UCSD-AML1 (cell line): ENCODE data around the gene FOSL2.

Experiments
- DNase-seq: peaks from one replicate; lab custom pipeline; 2025; ENCODE audit not compliant: unreplicated experiment; lab: John Stamatoyannopoulos, UW

FOSL2 gene

DNA sequence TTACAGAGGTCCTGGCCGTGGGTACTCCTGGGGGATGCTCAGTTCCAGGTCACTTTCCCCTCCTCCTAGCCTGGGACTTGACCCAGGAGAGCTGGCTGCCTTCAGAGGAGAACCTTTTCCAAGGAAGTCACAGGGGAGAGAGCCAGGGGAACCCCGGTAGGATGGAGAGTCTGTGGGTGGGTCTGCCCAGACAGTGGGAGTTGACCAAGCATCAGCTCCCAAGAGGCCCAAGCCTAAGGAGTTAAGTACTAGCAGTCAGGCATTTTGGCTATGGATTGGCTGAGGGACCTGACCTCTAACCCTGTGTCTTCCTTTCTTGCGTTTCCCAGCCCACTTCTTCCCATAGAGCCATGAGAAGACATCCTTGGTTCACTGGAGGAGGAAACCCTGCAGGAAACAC lies 54.4 kb downstream of the FOSL2 start:
- DNase-seq = no peak

DNA sequence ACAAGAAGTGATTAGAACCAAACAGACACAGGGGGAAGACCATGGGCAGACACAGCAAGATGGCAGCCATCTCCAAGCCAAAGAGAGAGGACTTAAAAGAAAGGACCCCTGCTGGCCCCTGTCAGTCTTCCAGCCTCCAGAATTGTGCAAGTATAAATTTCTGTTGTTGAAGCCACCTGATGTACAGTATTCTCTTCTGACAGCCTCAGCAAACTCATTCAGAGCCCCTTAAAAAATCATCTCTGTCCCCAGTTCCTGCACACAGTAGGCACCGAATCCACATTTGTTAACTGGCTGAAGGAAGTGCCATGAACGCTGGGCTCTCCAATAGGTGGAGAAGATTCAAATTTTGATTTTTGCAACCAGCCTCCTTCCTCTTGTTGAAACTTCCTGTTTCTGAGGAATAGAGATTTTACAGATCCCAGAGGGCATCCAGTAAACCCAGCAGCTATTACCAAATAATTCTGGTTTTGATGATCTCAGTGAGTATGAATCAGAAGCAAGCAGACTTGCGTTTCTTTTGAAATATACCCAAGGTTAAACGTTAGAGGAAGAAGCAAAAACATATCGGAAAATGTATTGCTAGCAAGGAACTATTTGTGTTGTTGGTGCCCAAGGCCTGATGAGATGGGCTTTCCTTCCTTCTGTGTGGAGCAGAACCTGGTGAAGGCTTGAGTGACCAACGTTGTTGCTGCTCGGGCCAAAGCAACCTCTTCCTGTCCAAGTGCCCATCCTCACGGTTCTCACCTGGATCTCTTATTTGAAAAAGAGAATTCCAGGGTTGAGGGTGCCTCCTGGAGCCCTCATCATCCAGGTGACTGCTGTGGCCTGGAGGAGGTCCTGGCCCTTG lies 55.5 kb downstream of the FOSL2 start:
- no peak for DNase-seq

DNA sequence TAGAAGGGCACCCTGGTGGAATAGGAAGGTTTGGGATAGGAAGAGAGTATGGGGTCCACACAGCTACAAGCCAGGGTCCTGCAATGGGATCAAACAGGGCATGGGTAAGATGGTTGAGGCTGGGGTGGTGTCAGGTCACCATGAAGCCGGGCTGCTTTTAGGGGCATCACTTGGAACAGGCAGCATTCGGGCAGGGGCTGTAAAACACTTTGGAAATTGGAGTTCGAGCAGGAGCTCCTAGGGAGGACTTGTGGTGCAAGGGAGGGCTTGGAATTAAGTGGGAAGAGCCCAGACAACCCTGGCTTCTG lies 56.1 kb downstream of the FOSL2 start:
- no peak for DNase-seq

DNA sequence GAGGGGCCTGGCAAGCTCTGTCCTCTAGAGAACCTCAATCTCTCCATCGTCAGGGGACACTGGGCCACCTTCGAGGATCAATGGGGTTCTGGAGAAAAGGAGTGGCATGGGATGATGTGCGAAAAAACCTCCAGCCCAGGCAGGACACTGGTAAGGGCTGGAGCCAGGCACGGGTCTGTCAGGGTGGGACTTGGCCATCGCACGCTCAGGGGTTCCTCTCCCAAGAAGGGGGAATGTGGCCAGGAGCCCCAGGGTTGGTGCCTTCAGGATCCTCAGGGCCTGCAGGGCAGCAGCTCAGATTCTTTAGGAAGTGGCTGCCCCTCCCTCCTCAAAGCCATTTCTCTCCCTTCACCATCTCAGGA lies 56.4 kb downstream of the FOSL2 start:
- no peak for DNase-seq

DNA sequence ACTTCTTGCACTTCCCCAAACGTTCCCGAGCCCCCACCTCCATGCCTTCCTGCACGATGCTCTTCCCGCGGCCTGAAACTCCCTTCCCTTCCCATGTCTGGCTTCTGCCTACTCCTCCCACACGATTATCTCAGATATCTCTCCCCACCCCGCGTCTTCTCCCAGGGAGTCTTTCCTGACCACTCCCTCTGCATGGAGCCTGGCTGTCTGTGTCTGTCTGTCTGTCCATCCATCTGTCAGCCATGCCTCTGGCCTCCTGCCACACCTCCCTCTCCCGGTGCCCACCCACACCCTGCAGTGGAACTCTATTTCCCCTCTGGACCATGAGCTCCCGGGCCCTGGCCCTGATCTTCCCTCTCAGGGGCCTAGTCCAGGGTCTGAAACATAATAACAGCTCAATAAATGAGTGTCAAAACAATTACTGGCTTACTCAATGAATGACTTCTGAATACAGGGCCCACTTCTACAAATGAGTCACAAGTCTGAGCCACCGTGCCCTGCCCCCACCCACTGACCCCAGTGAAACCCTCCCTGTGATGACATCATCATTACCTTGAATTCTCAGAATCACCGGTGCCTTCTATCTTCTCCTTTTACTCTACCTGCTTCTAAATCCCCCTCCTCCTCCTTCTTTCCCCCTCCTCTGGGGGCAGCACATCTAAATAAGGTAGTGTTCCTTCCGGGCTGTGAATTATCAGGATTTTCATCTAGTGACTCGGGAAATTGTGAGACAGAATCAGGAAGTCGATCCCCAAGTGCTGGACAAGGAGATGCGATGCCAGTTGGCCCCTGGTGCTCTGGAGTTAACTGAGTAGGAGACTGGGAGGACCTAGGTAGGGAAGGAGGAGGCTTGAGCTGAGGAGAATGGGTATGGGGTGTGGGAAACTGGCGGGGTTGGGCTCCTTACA lies 57.1 kb downstream of the FOSL2 start:
- peak; percentile 46 for DNase-seq

DNA sequence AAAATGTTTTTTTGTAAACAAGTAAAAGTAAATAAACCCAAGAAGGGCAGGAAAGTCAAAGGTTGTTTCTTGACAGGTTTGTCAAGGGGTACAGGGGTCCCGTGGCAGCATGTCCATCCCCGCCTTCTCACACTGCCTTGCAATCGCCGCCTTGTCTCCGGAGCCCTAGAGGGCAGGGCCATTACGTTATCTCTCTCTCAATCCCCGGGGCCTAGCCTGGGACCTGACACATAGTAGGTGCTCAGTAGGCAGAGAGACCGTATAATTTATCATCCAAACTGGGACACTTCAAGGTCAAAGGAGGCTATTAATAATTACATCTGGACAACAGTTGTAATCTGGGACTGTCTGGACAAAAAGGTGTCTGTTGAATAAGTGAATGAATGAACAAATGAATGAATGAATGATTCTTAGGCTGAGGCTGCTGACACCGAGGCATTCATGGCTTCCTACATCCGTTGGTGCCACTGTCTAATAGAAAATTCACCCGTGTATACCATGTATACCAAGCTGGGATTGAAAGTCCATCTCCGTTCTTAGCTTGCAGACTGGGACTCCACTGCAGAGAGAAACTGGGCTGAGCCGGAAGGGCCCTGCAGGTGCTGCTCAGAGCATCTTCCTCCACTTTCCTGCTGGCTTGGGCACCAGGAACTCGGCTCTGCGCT lies 58.4 kb downstream of the FOSL2 start:
- no peak for DNase-seq

DNA sequence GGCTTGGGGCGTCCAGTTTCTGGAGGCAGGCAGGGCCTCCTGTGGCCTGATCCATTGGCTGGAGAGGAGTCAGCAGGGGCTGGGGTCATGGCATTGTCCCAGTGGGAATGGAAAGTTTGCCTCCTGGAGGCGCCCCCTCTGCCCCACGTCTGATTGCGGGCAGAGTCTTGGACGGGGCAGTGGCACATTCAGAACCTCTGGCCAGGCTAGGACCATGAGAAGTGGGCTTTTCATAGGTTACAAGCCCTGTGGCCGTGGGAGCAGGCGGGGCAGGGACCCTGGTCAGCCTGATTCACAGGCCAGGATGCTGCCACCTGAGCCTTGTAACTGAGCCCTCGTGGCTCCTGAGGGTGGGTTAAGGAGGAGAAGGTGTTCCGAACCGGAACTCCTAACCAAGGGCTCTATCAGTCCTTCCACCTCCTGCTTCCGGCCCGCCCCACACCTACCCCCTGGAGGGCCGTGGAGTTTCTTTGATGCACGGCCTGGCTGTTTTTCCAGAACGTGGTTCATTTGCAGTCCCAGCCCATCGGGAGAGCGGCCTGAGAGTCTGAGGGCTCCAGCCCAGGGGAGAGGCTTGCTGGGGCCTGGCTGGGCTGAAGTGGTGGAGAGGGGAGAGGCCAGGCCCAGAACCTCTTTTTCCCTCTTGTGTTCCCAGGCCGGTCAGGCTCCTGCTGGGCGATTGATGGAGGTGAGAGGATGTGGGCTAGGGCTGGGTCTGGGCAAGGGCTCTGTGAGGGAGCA lies 59.3 kb downstream of the FOSL2 start:
- DNase-seq = no peak

DNA sequence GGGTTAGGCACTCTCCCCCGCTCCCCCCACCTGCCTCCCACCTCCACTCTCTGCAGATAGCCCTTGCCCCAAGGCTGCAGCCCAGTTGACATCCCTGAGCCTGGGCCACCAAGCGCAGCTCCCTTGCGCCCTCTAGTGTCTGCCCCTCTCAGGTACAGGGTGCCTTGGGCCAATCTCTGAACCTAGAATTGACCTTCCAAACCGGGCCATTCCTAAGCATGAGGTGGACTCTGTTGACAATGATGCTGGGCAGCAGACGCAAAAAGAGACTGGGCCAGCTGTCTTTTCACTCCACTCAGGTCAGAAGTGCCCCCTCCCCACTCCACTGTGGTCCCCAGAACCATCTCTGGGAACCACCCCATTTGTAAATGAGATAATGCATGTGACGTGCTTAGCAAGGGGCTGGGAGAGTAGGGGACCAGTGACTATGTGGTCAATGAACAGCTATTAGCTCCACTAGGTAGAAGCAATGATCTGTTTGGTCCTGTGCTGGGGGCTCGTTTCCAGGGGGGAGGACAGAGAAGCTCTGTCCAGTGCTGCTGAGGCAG lies 60.0 kb downstream of the FOSL2 start:
- peak; percentile 83 for DNase-seq

DNA sequence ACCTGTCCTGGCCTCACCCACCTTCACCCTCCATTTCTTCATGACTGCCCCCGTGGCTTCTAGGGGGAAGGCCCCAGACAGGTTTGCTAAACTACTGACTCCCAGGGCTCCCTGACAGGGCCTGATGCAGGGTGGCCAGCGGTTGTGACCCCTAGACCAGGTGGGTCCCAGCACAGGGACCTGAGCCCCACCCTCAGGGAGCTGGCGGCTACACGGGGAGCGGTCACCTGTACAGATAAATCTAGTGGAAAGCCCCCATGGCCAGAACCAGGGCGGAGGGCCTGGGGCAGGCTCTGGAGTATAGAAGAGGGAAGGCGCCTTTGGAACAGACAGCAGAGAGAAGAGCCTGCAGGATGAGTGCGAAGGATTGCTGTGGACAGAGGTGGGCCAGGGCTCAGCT lies 60.7 kb downstream of the FOSL2 start:
- no peak for DNase-seq

DNA sequence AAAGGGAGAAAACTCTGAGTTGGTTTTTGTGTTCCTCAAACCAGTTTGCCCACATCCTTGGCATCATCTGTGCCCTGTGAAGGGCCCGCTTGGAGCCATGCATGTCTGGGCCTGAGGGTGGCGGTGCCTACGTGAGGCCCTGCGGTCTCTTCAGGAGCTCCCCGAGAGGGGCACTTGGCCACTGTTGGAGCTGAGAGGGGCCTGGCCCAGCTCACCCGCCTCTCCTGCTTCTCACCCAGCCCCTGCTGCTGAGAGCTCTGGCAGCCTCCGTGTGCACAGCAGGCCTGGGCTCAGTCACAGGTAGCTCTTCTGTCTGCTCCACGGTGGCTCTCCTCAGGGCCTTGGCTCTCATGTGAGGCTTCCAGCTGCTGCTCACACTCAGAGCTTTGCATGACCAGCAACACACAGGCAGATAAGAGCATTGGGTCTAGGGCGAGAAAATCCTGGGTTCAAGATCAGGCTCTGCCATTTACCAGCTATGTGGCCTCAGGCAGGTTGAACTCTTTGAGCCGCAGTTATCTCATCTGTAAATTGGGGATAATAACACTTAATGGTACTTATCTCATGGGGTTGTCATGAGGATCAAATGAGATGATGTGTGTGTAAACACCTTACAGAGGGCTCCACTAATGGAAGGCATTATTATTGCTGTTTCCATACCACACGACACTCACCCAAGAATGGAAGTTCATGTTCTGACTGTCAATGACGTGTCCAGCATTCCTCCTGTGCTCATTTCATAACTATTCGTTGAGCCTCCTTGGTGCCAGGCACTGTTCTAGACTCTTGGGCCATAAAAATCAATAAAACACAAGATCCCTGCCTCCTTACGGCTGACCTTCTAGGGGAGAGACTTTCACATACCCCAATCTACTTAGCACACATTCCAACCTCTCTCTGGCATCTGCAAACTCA lies 61.6 kb downstream of the FOSL2 start:
- DNase-seq = no peak

DNA sequence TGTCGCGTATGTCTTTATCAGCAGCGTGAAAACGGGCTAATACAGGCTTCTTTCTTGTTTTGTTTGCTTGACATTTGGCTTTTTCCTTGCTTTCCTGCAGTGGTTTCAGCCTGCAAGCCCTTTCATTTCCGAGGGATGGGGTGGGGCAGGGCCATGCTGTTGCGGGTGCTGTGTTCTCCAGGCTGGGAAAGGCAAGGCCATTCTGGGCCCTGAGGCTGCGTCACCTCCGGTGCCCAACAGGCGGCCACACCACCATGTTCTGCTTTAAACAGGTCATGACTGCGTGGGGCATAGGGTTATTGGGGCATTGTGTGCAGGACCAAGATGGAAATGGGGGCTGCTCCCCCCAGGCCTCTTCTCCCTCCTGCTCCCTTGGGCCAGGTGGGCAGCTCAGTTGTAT lies 64.6 kb downstream of the FOSL2 start:
- DNase-seq = no peak

DNA sequence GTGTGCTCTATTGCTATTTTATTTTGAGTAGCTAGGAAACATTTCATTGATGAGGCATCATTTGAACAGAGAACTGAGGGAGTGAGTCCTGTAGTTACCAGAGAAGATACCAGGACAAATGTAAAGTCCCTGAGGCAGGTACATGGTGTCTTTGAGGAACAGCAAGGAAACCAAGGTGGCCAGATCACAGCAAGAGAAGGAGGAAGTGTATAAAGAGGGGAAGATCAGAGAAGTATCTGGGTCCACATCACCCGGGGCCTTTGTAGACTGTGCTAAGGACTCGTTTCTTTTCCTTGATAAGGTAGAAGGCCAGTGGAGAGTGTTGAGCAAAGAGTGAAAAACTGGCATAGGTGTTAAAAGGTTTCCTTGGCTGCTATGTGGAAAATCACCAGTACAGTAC lies 68.4 kb downstream of the FOSL2 start:
- no peak for DNase-seq

DNA sequence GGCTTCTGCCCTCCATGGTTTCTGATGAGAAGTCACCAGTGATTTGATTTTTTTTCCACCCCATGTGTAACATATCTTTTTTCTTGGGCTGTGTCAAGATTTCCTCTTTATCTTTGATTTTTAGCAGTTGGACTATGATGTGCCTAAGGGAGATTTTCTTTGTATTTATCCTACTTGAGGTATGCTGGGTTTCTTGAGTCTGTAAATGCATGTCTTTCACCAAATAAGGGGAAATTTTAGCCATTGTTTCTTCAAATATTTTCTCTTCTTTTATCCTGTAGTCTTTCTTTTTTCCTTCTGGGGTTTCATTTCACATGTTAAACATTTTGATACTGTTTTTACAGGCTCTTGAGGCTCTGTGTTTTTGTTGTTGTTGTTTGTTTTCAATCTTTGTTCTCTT lies 69.5 kb downstream of the FOSL2 start:
- DNase-seq = no peak

DNA sequence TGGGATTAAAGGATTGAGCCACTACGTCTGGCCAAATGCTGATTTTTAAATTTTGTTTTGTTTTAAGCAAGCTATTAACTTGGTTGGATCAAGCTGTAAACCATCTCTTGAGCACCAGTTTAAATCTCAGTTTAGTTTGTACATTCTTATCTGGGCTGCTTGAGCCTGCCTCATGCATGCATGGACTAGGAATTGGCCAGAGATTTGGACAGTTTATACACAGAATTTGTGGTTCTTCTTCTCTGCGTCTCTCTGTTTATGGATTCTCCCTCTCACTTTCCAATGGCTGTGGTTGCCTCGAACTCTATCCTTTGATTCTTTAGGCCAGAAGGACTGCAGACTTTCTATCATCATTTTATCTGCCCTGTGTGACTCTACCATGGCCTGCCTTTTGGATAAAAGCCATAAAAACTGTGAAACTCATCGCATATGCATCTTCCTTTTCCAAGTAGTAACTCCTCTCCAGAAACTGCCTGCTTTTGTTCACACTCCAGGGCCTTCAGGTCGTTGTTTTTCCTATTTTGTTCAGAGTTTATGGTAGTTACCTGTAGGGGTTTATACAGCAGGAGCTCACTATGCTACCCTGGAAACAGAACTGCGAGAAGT lies 70.7 kb downstream of the FOSL2 start:
- DNase-seq = no peak

DNA sequence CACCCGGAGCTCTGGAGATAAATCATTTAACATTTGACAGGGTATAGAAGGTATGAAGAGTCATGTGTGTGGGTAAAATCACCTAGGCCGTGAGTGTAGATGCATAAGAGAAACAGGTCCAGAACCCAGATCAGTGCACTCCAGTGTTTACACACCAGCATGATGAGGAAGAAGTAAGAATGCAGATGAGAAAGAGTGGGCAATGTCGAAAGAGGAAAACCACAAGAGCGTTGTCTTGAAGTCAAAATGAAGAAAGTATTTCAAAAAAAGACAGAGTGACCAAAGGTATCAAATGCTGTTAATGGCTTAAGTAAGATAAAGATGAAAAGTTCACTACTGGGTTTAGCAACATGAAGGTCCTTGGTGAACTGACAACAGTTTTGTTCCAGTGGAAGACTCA lies 71.2 kb downstream of the FOSL2 start:
- DNase-seq = no peak

DNA sequence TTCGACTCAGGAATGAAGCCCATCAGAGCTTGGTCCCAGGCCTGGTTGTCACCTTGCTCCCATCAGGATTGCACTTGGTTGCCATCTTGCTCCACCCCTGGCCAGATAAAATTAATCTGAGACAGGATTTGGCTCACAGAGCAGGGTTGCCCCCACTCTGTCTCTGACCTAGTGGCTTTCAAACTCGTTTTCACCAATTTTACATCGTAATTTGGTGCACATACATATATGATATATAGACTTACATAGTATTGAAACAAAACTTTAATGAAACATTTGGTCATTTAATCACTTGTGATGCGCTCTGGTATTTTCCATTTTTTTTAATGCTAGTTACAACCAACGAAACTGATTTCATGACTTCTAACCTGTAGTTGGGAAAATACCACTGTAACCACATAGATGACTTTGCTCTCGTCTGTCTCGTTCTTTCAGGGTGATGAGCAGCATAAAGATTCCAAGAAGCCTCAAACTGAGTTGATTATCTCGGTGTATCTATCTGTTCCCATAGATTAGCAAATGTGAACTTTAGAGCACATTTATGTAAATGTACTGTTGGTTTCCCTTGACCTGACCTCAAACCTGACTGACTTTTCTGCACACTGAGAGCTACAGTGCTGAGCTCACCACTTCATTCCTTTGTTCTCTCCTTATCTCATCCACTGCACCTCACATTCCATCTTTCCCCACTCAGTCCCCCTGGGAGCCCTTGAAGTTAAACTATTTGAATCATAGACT lies 72.7 kb downstream of the FOSL2 start:
- DNase-seq = no peak
